ENCODE measurements around the gene MYBL2.
A peak's percentile ranks its signal among the peaks of the same experiment; 100 is the strongest.

Gene MYBL2

DNA sequence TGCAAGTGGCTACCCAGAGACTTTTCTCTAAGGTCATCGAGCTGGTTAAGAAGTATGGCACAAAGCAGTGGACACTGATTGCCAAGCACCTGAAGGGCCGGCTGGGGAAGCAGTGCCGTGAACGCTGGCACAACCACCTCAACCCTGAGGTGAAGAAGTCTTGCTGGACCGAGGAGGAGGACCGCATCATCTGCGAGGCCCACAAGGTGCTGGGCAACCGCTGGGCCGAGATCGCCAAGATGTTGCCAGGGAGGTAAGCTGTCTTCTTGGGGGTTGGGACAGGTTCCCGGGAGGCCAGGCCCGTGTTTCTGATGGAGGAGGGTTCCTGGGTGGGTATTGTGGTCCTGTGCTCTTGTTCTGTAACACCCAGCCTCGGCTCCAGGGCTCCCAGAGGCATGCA lies 19.9 kb downstream of the MYBL2 start:
- DNase-seq: no peak

DNA sequence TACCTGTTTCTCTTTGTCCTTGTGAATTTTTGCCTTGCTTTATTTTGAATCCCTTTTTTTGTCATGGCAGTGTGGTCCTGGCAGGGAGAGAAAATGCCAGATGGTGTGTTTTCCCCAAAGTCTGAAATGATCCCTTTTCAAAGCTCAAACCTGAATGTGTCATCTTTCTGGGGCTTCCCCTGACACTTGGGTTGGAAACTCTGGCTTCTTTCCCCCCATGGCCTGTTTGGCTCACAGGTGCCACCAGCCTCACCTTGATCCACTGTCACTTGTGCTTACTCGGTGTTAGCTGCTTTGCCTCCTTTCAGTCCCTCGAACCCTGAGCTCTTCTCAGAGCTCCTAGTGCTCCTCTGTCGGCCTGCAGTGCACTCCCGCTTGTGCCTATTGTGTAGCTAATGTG lies 22.3 kb downstream of the MYBL2 start:
- DNase-seq: no peak

DNA sequence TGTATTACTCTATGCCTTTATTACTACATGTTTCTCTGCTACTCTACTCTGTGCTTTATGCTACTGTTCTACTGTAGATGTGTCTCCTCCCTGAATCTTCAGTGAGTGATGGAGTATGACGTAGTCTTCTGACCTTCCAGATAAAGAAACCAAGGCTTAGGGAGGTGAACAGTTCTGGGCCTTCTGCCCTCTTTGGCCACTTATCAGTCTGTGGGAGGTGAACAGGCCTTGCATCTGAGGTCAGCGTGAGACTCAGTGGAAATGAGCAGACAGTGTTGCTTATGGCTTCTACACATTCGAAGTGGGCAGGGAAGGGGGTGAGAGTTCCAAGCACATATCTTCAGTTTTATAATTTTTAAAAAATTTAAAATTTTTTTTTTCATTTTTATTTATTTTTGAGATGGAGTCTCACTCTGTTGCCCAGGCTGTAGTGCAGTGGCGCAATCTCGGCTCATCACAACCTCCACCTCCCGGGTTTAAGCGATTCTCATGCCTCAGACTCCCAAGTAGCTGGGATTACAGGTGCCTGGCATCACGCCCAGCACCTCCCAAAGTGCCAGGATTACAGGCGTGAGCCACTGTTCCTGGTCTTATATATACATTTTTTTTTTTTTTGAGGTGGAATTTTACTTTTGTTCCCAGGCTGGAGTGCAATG lies 24.2 kb downstream of the MYBL2 start:
- DNase-seq: no peak

DNA sequence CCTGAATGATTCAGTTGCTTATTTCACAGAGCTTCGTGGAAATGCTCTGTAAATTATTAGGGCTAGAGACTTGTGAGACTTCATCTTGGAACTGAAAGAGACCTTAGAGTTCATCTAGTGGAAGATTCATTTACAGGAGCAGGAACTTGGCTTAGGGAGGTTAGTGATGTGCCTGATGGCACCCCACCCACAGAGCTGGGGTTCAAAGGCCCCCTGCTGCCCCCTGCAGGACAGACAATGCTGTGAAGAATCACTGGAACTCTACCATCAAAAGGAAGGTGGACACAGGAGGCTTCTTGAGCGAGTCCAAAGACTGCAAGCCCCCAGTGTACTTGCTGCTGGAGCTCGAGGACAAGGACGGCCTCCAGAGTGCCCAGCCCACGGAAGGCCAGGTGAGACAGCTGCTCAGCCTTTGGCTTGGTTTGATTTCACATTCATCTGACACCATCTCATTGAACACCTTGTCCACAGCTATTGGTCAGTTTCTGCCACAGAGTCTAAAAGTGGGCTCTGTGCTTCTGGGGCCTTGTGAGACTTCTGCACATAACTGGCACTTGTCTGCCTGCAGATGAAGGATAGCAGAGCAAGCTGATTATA lies 25.1 kb downstream of the MYBL2 start:
- DNase-seq: peak; percentile 51

DNA sequence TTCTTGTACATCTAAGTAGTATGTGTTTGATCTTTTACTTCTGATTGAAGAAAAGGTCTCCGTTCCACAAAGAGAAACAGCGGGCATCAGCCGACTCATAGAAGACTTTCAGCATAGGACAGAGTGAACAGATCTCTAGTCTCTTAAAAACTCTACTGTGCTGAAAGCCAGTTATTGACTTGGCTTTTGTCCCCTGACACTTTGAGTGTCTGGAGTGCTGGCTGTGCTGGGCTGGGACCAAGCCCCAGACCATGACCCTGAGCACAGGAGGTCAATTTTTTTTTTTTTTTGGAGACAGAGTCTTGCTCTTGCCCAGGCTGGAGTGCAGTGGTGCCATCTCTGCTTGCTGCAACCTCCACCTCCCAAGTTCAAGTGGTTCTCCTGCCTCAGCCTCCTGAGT lies 27.8 kb downstream of the MYBL2 start:
- DNase-seq: no peak

DNA sequence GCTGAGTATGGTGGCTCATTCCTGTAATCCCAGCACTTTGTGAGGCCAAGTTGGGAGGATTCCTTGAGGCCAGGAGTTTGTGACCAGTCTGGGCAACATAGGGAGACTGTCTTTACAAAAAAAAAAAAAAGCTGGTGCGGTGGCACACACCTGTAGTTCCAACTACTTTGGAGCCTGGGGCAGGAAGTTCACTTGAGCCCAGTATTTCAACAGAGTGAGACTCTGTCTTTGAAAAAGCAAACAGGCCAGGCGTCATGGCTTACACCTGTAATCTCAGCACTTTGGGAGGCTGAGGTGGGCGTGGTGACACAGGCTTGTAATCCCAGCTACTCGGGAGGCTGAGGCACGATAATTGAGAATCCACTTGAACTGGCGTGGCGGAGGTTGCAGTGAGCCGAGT lies 28.7 kb downstream of the MYBL2 start:
- DNase-seq: no peak

DNA sequence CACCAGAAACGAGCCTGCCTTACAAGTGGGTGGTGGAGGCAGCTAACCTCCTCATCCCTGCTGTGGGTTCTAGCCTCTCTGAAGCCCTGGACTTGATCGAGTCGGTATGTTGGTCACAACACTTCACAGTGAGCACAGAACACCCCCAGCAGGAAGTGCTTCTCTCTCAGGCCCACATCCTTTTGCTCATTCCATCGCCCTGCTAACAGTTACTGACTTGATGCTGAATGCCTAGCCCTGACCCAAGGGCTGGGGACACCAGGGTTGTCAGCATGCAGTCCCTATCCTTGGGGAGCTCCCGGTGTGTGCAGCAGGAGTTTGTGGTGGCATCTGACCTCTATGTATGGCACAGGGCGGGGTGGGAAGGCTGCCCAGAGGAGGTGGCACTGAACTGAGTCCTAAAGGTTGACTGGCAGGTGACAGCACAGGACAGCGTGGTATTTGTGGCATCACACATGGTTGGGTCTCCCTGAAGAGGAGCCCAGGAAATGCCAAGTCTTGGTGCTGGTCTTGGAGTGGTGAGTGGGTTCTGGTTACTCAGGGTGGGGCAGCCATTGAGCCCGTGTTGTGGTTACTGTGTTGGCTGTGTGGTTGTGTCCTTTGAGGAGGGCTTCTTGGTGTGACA lies 33.1 kb downstream of the MYBL2 start:
- DNase-seq: no peak

DNA sequence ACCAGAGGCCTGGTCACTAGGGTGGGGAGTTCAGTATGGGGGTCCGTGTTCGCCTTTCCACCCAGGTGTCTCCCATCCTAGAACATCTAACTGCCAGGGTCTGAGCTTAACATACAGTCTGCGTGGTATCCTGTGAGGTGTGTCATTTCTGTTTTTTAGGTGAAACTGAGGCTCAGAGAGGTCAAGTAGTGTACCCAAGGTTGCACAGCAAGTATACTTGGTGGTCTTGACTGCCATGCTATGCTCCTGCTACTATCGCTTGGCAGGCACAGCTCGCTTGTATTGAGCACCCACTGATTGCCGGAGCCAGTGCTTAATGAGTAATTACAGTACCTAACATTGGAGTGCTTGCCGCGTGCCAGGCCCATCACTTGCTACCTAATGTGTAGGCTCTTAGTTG lies 33.7 kb downstream of the MYBL2 start:
- no peak for DNase-seq

DNA sequence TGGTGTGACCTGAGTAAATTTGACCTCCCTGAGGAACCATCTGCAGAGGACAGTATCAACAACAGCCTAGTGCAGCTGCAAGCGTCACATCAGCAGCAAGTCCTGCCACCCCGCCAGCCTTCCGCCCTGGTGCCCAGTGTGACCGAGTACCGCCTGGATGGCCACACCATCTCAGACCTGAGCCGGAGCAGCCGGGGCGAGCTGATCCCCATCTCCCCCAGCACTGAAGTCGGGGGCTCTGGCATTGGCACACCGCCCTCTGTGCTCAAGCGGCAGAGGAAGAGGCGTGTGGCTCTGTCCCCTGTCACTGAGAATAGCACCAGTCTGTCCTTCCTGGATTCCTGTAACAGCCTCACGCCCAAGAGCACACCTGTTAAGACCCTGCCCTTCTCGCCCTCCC lies 35.6 kb downstream of the MYBL2 start:
- no peak for DNase-seq

DNA sequence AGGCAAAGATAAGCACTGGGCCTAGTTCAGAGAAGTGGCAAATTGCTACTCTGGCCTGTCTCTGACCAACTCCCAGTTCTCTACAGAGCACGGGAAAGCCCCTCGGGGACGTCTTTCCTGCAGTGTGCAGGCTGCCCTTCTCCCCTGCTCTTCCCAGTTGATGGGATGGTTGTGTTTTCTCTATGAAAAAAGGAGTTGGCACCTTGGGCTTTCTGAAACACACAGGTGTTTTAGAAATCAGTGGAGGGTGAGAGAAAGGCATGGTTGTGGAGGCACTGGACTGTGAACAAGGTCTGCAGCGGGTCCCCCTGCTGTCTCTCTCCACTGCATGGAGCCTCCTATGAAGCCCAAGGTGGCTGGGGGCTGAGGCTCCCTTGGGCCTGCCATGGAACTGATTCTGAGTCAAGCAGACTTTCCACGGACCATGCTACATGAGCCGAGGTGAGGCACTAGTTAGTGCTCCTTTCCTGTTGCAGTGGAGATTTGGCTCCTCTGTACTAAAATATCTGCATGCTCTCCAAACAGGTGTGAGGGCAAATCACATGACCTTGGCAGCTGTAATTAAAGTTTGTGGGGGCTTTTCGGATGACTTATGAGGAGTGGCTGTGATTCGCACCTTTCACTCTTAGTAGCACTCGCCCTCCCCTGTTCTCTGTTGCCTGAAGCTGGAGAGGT lies 43.6 kb downstream of the MYBL2 start:
- no peak for DNase-seq

DNA sequence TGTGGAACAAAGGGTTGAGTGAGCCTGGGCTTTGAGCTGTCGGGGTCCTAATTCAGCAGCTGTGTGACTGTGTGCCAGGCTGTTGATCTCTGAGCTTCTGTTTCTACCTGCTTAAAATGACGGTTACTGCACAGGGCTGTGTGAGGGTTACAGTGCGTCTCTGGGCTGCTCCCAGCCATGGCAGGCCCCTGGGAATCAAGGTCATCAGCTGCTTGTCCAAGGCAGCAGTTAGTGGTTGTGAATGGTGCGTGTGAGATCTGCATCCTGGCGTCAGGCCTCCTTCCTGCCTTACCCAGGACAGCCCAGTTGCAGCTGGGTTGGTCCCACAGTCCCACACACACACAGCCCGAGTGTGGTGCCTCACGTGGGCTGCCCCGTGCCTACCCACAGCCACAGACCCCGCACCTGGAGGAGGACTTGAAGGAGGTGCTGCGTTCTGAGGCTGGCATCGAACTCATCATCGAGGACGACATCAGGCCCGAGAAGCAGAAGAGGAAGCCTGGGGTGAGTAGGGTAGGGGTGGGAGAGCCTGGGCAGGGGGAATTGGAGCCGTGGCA lies 44.3 kb downstream of the MYBL2 start:
- no peak for DNase-seq

DNA sequence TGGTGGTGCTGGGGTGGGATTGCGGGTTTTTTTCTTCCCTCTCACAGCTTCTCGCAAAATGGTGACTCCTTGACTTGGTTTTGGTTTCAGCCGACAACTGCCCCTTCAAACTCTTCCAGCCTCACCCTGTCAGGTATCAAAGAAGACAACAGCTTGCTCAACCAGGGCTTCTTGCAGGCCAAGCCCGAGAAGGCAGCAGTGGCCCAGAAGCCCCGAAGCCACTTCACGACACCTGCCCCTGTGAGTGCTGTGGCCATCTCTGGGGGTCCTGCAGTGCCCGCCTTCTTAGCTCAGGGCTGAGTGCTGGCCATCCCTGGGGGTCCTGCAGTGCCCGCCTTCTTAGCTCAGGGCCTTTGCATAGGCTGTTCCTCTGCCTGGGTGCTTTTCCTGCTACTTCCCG lies 48.1 kb downstream of the MYBL2 start:
- DNase-seq: no peak

DNA sequence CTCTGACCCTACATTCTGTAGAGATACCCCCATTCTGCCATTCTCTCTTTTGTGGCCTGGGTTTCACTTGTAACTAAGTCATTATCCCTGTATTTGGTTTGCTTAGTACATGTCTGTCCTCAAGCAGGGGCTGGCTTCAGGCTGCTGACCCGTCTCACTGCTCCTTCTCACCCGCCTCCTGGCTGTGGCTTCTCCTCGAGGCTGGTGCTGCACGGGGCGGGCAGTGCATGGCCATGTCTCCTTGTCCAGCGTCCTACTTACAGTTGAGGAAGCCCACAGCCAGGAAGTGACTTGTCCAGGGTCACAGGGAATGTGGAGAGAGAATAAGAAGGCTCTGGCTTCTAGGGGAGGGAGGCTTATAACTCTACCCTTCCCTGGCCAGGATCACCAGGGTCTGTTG lies 48.6 kb downstream of the MYBL2 start:
- DNase-seq: no peak

DNA sequence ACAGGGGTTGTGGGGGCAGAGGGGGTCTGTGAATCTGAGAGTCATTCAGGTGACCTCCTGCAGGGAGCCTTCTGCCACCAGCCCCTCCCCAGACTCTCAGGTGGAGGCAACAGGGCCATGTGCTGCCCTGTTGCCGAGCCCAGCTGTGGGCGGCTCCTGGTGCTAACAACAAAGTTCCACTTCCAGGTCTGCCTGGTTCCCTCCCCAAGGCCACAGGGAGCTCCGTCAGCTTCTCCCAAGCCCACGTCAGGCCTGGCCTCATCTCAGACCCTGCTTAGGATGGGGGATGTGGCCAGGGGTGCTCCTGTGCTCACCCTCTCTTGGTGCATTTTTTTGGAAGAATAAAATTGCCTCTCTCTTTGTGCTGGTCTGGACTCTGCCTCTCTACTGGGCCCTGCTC lies 49.2 kb downstream of the MYBL2 start:
- no peak for DNase-seq

DNA sequence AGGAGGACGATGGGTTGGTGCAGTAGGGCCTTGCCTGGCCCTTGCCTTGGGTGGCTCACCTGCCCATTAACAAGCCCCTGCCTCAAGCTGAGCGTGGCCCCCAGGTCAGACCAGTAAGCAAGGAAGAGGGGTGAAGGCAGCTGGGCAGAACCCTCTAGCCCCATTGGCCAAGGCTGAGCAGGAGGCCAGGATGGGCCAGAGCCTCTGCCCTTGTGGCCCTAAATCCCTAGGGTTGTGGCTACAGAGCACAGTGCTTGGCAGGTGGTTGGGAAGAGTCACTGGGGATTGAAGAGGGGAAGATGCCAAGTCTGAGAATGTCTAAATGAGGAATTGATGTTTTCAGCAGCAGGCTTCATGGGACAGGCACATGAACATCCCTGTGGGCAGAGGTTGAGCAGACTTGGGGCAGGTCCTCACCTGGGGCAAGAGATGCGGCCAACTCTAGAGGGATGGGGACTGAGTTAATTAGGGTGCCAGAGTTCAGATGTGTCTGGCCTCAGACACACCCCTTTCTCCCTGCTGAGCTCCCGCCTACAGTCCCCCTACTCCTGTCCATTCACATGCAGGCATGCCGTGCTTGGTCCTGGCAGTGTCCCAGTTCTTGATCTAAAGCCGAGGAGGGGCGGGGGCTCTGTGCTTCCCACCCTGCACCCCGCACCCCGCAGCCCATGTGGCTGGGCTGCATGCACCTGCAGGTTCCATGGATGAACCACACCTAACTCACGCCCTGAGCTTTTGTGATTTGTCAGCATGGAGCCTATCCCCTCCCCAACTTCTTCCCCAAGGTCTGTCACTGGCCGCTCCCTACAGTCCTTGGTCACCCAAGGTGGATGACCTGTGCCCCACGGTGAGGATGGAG lies 50.1 kb downstream of the MYBL2 start:
- DNase-seq: no peak

DNA sequence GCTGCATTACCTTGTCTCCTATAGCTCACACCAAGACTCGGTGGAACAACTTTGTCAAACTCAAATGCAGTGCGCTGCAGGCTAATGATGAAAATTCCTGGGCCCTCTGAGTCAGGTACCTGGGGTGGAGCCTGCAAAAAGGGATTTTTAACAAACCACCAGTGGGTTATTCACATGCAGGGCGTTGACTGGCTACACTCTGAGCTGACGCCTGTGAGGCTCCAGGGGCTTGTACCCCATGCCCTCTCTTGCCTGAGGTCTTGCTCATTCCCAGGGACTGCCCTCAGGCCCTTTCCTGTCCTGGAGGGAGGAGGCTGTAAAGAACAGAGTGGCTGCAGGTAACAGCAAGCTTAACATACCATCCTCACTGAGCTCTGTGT lies 50.7 kb downstream of the MYBL2 start:
- no peak for DNase-seq

DNA sequence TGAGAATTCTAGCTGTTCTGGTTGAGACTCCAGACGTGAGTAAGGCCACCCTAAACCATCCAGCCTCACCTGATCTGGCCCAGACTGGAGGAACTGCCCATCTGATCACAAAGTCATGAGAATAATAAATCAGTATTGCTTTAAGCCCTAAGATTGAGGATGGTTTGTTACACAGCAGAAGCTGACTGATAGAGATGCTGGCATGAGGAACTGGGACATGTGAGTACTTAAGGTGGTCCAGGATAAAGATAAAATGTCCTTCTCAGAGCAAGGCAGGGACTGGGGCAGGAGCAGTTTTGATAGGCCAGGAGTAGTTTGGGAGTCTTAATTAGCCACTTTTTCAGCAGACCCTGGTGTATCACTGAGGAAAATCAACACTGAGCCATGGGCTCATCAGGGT lies 53.1 kb downstream of the MYBL2 start:
- DNase-seq: no peak

DNA sequence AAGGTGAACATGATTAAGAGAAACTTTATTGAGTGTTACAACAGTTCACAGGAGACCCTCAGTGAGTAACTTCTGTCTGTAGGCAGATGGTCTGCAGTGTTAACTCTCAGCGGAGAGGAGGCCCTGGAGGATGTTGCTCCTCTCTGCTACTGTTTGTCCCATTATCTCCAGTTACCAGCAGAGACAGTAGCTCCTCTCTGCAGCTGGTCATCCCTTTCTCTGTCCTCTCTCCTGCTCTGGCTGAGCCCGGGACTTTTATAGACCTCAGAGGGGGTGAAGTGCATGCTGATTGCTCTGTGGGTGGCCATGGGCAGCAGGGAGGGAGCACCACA lies 54.1 kb downstream of the MYBL2 start:
- DNase-seq: no peak

DNA sequence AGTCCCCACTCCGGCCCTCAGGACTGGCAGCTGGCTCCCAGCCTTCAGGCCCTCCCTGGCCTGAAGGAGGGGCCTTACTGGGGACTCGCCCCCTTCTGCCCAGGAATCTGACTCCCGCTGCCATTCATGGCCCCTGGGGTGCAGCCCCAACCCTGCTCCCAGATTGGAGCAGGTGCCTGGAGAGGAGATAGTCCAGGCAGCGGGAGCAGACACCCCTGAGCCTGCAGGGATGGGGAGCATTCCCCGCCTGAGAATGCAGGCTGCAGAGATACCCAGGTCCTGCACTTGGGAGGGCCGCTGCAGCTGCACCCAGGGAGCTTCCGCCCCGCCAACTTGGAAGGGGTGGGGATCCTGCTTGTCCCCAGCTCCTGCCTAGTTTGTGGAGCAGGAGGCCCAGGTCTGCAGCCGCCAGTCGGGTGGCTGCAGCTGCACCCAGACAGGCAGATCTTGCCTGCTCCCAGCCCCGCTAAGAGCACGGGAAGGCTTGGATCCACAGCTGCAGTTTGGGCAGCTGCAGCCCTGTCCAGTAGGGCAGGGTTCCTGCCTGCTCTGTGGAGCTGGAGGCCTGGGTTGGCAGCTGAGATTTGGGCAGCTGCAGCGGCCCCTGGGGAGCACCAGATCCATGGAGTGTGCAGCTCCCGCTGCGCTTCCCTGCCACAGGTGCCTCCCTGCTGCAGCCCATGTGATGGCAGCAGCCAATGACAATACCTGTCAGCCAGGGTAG lies 54.7 kb downstream of the MYBL2 start:
- peak; percentile 34 for DNase-seq

DNA sequence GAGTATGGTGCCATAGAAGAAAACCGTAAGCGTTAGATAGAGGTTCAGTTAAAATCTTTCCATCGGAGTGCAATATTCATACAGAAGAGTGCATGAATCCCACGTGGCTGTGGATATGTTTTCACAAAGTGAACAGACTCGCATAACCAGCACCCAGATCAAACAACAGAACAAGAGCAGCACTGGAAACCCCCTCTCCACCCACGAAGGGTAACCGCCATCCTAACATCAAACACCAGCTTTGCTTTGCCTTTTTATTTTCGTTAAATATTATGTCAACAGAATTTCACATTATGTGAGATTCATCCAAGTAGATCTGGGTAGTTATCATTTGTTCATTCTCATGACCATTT lies 55.2 kb downstream of the MYBL2 start:
- DNase-seq: peak; percentile 52

DNA sequence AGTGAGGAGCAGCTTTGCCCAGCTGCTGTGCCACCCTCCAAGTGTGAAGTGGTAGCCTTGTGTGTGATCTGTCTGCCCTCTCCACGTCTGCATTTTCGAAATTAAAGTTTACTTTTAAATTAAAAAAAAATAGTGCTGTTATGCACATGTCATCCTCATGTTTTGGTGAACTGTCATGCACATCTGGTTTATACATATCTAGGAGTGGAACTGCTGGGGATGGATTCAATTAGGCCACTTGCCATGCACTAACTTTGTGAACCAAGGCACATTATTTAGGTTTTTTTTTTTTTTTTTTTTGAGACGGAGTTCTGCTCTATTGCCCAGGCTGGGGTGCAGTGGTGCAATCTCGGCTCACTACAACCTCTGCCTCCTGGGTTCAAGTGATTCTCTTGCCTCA lies 56.3 kb downstream of the MYBL2 start:
- DNase-seq: no peak

DNA sequence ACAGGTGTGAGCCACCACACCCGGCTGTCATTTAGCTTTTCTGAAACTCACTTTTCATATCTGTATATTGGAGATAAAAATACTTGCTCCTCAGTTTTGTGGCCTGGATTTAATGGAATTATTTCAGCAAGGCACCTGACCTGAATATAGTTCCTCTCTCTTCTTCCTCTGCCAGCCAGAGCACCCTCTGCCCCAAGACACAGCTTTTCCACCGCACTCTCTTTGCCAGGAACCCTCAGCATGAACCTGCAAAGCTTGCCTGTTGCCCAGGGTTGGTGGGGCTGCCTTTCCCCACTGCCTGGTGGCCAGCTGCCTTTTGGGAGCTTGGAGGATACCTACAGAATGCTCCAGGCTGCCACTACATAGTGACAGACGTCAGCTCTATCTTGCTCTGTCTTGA lies 56.8 kb downstream of the MYBL2 start:
- DNase-seq: no peak

DNA sequence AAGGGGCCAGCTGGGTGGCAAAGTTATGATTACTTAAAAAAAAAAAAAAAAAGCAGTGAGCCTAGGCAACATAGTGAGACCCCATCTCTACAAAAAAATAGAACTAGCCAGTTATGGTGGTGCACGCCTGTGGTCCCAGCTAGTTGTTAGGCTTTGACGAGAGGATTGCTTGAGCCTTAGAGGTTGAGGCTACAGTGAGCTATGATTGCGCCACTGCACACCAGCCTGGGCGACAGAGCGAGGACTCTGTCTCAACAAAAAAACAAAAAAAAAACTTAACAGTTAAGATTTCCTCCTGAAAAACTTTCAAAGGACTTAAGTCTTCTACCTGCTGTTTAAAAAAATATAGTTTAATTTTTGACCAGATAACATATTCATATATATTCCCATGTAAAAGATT lies 57.5 kb downstream of the MYBL2 start:
- no peak for DNase-seq
